GM13976 (cell line): Measurements from ENCODE around the gene MED31.

ENCODE experiments used
- DNase-seq: peaks from one replicate; pipeline ENCODE4 v3.0.0; 2012; ENCODE audit warnings: low spot score
- CTCF ChIP-seq: IDR thresholded peaks from 2 replicates; pipeline ENCODE4 v1.5.1; 2012; ENCODE audit warnings: borderline replicate concordance, mild to moderate bottlenecking; ENCODE audit not compliant: insufficient read depth; ENCODE audit errors: extremely low read depth, missing control alignments, control extremely low read depth
- in situ Hi-C: fragments of 300-500 bp; cut with MboI; formaldehyde crosslinking; loops from one replicate; pipeline ENCODE4 v1.12.0; 2022; ENCODE audit warnings: low sequenced_read_pairs, mixed read lengths, inconsistent platforms; ENCODE audit not compliant: unreplicated experiment

Gene MED31

GRCh38 chr17:6684460-6684783, 33.0 kb upstream of the MED31 start:
- in situ Hi-C loops = no loop called here
- no peak for DNase-seq
- no peak for TF ChIP-seq CTCF

GRCh38 chr17:6683730-6684459, 32.5 kb upstream of the MED31 start:
- in situ Hi-C loops = no loop called here
- no peak for DNase-seq

GRCh38 chr17:6683081-6683684, 31.8 kb upstream of the MED31 start:
- no peak for DNase-seq
- in situ Hi-C loops = no loop called here
- TF ChIP-seq CTCF = no peak

More at GRCh38 chr17:6683730-6684459, 32.5 kb upstream of the MED31 start:
- no peak for TF ChIP-seq CTCF

- TF ChIP-seq CTCF = no peak
- no peak for DNase-seq
- in situ Hi-C loops = no loop called here
Observed at GRCh38 chr17:6682339-6682738, 30.9 kb upstream of the MED31 start.

- TF ChIP-seq CTCF = no peak
- in situ Hi-C loops = no loop called here
- DNase-seq = no peak
Observed at GRCh38 chr17:6681671-6682070, 30.3 kb upstream of the MED31 start.

- in situ Hi-C loops = no loop called here
- TF ChIP-seq CTCF = no peak
- no peak for DNase-seq
Observed at GRCh38 chr17:6681176-6681575, 29.8 kb upstream of the MED31 start.
